GDM1 (cell line): ENCODE data around the gene KMT2C.

Source experiments
- DNase-seq: peaks from one replicate; lab custom pipeline; 2025; lab: John Stamatoyannopoulos, UW

Gene KMT2C

GRCh38 chr7:152105205-152105604, 330.6 kb downstream of the KMT2C start:
- no peak for DNase-seq

DNA sequence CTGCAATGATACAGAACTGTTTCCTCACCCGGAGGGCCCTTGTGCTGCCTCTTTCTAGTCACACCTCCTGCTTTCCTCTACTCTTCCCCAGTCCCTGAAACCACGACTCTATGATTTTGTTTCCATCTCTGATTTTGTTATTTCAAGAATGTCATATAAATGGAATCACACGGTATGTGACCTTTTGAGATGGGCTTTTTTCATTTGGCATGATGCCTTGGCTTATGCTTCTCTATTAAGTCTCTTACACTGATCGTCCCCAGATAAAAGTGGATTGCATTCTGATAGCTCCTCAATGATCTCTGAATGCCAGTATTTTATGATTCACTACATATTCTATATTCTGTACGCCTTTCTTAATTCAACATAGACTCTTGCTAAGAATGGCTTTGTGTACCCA, 332.1 kb downstream of the KMT2C start:
- DNase-seq: no peak

DNA sequence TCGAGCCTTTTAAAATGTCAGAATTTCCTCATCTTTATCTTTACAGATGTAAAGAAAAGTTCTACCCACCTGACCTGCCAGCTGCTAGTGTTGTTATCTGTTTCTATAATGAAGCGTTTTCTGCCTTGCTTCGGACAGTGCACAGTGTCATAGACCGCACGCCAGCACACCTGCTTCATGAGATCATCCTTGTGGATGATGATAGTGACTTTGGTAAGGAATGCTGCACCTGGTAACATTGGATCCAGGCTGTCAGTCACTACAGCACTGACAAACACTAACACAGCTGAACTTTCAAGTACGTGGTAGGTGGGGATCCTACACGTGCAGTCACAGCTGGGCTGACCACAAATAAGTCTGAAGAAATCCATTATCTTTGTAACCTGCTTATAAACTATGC, 332.7 kb downstream of the KMT2C start:
- DNase-seq: no peak

- DNase-seq: no peak
These were observed 338.5 kb downstream of the KMT2C start for GRCh38 chr7:152097330-152097729.

GRCh38 chr7:152095771-152096170, 340.0 kb downstream of the KMT2C start:
- no peak for DNase-seq

GRCh38 chr7:152093717-152094116, 342.1 kb downstream of the KMT2C start:
- no peak for DNase-seq

- no peak for DNase-seq
These were observed 345.1 kb downstream of the KMT2C start for GRCh38 chr7:152090747-152091146.

GRCh38 chr7:152089183-152089582, 346.6 kb downstream of the KMT2C start:
- DNase-seq: no peak

GRCh38 chr7:152086513-152086912, 349.3 kb downstream of the KMT2C start:
- no peak for DNase-seq

DNA sequence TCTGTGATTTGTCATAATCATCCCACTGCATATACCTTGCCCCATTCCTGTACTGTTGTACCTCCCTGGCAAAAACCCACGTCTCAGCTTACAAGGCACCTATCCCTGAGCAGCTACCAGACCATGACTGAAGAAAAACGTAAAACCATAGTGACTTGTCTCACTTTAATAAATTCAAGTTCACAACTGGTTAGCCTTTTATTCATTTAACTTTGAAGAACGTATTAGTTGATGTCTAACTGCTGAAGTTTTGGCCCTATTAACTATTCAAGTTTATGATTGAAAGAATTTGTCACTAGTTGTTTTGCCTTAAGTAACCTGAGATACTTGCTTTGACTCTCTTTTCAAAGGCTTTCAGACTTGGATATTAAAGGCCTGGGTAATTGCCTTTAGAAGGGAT, 350.7 kb downstream of the KMT2C start:
- no peak for DNase-seq
